LoVo (cell line): Measurements from ENCODE around the gene ZNF563.
"Not testable (repeated sequence)": the region's sequence is repeated elsewhere in the genome, so short reads cannot be mapped to it uniquely, and the experiment has no call there.

ENCODE experiments used
- DNase-seq: peaks from one replicate; pipeline ENCODE4 v3.0.0-alpha.2; 2016; ENCODE audit warnings: low spot score

ZNF563 gene

DNA sequence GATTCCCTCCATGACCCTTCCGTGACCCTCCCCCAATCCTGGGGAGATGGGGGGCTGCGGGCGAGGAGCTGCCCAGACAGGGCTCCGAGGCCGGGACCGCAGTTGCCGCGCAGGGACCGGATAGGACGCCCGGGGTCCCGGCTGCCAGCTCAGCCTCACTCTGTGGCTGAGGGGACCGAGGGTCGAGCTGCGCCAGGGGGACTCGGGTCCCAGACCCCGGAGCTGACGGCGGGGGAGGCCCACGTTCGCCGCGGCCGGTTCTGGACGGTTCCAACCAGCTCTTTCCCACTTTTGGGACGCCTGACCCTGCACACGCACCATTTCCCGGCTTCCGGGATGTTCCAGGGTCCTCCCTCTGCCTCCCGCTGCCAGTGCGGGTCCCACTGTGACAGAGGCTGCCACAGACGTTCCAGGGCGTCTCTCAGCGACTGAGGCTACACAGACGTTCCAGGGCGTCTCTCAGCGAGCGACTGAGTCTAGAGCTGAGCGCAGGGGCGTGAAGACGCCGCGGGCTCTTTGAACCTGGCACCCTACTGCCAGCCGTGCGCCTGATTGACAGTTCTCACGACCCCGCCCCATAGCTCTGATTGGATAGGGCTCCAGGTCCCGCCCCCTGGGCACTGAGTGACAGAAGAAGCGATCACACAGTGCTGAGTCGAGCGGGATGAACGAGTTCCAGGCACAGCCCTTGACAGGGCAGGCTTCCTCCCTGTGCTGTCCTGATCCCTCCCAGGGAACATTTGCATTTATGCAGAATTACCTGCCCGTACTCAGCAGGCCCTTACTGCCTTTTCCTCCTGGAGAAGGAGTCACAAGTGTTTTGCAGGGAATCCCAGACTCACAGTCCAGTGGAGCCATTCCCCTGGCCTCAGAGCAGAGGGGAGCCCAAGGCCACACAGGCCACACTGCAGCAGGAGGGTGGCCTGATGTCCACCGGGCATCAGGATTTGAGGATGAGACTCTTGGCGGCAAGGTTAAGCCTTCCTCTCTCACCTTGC is at the start of gene ZNF563:
Gene ZNF563, minus strand, starts transcription at position 472 of the 998 bp plus-strand sequence. Its CDS starts 151 bp downstream, at position 321.
- DNase-seq: peak; percentile 95

GRCh38 chr19:12380444-12380737 is 47.0 kb upstream of the ZNF563 start:
- no peak for DNase-seq

DNA sequence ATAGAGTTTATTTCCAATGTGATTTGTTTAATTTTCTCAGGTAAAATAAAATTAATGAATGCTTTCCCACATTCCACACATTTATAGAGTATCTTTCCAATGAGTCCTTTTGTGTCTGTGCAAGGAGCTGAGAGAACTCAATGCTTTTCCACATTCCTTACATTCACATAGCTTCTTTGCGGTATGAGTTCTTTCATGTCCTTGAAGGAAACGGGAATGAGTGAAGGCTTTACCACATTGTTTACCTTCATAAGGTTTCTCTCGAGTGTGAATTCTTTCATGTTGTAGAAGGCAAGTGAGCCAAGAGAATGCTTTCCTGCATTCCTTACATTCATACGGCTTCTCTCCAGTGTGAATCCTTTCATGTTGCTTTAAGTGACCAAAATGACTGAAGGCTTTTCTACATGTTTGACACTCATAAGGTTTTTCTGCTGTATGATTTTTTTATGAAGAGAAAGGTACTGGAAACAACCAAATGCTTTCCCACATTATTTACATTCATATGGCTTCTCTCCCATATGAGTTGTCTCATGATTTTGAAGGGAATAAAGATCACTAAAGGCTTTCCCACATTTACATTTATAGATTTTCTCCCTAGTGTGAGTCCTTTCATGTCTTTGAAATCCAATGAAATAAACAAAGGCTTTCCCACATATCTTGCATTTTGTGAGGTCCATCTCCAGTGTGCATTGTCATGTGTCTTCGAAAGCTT is 46.5 kb upstream of the ZNF563 start:
- no peak for DNase-seq

GRCh38 chr19:12374026-12374425 is 40.6 kb upstream of the ZNF563 start:
- no peak for DNase-seq

DNA sequence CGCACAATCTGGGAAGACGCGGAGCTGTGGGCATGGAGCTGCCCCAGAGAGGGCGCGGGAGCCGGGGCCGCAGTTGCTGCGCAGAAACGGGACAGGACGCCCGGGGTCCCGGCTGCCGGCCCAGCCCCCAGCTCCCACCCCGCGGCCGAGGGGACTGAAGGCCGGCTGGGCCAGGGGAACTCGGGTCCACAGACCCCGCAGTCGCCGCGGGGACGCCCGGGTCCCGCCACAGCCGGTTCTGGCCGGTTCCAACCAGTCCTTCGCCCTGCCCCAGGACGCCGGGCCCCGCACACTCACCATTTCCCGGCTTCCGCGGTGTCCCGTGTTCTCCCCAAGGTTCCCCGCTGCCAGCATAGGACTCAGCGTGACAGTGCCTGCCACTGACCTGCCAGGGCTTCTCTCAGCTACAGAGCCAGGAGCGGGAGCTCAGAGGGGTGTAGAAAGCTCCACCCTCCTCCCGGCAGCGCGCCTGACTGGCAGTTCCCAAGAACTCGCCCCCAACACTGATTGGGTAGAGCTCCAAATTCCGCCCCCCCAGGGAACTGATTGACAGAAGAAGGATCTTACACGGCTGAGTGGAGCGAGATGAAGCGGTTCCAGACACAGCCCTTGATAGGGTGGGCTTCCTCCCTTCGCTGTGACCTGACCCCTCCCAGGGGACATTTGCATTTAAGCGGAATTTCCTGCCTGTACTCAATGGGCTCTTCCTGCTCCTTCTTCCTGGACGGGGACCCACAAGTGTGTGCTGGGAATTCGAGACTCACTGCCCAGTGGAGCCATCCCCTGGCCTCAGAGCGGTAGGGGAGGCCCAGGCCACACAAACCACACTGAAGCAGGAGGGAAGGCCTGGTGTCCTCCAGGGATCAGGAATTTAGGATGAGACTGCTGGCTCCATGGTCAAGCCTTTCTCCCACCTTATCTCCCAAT is 32.1 kb upstream of the ZNF563 start, which contains the start of gene ZNF442:
Gene ZNF442, minus strand, starts transcription at position 448 of the 927 bp plus-strand sequence. CDS start 2,052 bp downstream, outside the sequence.
- DNase-seq: peak; percentile 92

DNA sequence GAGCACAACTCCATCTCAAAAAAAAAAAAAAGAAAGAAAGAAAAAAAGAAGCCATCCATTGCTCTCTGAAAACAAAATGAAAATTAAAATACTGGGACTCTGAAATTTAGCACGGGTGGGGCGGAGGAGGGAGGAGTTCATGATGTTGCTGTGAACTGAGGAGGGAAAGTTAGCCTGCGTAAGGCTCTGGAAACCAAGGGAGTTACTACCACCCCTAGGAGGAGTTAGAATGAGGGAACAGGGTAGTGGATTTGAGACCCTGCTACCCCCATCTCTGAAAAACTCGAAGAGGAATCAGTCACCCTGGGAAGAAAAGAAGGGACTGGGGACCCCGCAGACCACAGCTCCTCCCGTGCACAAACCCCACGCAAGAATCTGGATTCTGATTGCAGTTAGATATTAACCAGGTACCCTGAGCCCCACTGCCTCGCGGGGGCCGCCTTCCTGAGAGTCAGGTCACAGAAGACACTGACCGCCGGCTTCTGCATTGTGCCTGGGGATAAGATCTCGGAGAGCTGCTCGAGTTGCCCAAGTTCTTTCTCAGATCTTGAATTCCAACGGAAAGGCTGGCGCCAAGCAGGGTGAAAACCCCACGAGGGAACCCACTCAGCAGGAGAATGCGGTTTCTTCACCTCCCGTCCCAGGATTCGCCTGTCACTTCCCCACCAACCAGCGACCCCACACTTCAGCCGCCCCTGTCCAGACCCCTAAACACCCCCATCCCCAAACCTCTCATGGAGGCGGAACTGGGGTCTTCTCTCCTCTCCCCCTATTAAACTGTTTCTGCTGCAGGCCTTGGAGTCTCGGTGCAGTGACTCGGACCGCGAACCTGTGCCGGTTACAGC is 31.2 kb upstream of the ZNF563 start:
- DNase-seq: no peak

GRCh38 chr19:12362236-12362635 is 28.8 kb upstream of the ZNF563 start:
- DNase-seq: not testable (repeated sequence)

DNA sequence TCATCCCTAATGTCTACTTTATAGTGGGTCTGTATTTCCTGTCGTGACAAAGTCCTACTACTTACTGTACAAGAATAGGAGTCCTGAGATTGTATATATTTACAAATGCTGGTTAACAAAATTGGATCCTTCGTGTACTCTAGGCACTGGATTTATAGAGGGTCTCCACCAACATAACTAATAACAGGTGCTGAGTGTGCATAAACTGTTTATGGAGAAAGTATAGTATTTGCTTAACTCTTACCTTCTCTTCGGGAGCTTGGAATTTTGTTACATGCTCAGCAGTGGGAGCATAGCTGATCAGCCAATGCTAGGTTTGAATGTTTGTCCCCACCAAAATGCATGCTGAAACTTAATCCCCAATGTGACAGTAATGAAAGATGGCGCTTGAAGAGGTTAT is 19.9 kb upstream of the ZNF563 start:
- no peak for DNase-seq

- no peak for DNase-seq
Measured at GRCh38 chr19:12350890-12351197, 17.4 kb upstream of the ZNF563 start.

GRCh38 chr19:12350185-12350889 is 16.9 kb upstream of the ZNF563 start:
- no peak for DNase-seq

GRCh38 chr19:12346896-12347295 is 13.5 kb upstream of the ZNF563 start:
- no peak for DNase-seq

GRCh38 chr19:12345197-12345596 is 11.8 kb upstream of the ZNF563 start:
- no peak for DNase-seq

DNA sequence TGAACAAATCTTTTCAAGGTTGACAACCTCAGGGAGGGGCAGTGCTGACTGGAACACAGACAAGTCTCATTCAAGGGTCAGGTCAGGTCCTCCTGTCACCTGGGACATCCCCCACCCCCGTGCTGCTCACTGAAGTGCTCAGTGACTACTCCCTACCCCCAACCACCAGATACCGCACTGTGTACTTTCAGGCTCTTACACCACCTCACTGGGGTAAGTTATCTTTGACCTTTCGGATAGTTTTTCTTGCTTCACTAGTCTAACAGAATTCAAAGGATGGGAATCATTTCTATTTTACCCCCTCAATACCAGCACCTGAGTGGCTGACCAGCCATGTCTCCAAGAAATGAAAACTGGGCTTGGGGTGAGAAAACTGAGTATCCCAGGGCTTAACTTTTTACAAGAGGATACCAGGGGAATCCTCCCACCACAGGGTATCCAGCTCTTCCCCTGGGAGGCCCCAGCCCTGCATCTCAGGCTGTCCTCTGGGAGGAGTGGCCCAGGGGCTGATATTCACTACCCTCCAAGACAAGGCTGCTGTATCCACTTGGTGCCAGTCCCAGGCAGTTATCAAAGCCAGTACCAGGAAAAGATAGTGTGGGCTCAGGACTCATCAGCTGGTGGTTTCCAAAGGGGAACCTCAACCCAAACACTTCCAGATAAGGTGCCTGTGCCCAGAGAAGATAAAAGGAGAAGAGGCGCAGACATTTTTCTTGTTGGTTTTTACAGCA is 2.1 kb downstream of the ZNF563 start:
- no peak for DNase-seq

- no peak for DNase-seq
Measured at GRCh38 chr19:12330340-12330739, 3.1 kb downstream of the ZNF563 start.

GRCh38 chr19:12325690-12326089 is 7.7 kb downstream of the ZNF563 start:
- DNase-seq: no peak

GRCh38 chr19:12318782-12319413 is 14.5 kb downstream of the ZNF563 start:
- DNase-seq: no peak

GRCh38 chr19:12314553-12314952 is 18.9 kb downstream of the ZNF563 start:
- peak; percentile 31 for DNase-seq

- DNase-seq: not testable (repeated sequence)
Measured at GRCh38 chr19:12308891-12309290, 24.5 kb downstream of the ZNF563 start.

DNA sequence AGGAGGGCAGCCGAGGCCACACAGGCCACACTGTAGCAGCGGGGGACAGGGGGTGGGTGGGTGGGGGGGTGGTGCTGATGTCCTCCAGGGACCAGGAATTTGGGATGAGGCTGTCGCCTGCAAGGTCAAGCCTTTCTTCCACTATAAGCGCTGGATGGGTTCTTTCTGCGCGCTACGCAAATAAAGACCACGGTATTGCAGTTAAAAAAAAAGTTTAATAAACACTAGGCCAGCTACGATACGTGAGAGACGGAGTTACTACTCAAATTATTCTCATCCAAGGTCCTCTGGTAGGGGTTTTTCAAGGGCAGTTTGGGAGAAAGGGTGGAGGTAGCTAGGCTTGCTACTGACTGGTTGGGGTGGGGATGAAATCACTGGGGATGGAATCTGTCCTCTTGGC is 38.2 kb downstream of the ZNF563 start:
- no peak for DNase-seq
